AG09319 (cell line): Measurements from ENCODE around the gene WIPF2.
A peak's percentile ranks its signal among the peaks of the same experiment; 100 is the strongest.
"Not testable (repeated sequence)": the region's sequence is repeated elsewhere in the genome, so short reads cannot be mapped to it uniquely, and the experiment has no call there.

ENCODE experiments used
- DNase-seq: peaks from one replicate; pipeline ENCODE4 v3.0.0-alpha.2; 2010; ENCODE audit warnings: low read depth; ENCODE audit errors: extremely low read depth
- TF ChIP-seq, protein P1 (sequence below): IDR thresholded peaks from 2 replicates; pipeline ENCODE4 v1.5.1; 2011; ENCODE audit warnings: low read depth, mild to moderate bottlenecking, inconsistent platforms, low read length, moderate library complexity

WIPF2 gene

DNA sequence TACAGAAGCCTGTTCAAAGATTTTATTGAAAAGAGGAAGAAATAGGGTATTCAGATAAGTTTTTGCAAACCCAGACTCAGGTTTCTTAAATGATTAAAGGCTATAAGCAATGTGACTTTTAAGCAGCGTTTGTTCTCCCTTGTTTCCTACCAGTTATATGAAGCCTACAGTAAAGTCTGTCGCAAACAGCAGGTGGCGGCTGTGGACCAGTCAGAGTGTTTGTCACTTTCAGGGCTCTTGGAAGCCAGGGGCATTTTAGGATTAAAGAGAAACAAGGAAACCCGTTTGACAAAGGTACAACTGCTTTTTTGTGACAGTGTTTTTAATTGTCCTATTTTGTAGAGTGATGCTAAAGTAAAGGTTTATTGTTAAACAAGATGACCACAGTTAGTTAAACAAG lies 82.2 kb downstream of the WIPF2 start:
- TF ChIP-seq, protein P1, sequence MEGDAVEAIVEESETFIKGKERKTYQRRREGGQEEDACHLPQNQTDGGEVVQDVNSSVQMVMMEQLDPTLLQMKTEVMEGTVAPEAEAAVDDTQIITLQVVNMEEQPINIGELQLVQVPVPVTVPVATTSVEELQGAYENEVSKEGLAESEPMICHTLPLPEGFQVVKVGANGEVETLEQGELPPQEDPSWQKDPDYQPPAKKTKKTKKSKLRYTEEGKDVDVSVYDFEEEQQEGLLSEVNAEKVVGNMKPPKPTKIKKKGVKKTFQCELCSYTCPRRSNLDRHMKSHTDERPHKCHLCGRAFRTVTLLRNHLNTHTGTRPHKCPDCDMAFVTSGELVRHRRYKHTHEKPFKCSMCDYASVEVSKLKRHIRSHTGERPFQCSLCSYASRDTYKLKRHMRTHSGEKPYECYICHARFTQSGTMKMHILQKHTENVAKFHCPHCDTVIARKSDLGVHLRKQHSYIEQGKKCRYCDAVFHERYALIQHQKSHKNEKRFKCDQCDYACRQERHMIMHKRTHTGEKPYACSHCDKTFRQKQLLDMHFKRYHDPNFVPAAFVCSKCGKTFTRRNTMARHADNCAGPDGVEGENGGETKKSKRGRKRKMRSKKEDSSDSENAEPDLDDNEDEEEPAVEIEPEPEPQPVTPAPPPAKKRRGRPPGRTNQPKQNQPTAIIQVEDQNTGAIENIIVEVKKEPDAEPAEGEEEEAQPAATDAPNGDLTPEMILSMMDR, result no peak; the same call in 1 of the 2 replicates
- DNase-seq, result no peak

- DNase-seq, result peak; percentile 80
- TF ChIP-seq, protein P1, result peak; percentile 71
Observed at GRCh38 chr17:40303009-40303657, 84.0 kb downstream of the WIPF2 start.

DNA sequence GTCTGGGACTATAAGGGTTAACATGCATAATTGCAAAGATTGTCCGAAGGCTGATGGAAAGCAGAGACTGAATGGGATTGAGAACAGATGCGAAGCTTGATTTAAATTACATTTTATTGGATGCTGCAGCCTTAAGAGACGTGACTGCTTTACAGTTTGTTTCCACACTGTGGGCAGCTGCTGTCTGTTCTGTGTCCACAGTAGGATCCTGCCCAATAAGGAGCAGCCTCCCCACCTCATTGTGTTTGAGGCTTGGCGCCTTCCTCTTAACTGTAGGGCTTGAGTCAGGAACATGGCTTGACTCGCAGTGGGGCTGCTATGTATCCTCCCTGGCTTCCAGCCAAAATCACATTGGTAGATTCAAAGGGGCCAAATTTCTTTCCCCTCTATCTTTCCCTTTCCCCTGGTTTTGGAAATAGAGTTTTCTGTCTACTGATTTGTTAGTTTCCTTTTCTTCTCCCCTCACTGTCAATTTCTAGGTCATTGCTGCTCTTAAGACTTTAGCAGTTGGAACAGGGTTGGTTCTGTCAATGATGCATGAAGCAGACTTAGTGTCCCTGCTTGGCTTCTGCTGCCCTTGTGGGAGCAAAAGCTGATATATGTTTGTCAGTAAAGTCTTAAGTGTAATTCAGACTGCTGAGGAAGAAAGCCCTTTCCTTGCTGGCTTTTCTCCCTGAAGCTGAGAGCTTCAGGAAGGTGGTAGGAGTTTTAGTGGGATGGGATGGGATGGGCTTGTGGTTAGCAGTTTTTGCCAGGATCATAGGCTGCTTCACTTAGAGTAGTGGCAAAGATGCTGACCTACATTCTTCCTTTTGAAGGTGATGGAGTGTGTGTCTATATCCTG lies 84.8 kb downstream of the WIPF2 start:
- DNase-seq, result no peak
- TF ChIP-seq, protein P1, result no peak

- DNase-seq, result peak; percentile 72
Observed at GRCh38 chr17:40304552-40304863, 85.4 kb downstream of the WIPF2 start.

GRCh38 chr17:40304866-40305265 lies 85.8 kb downstream of the WIPF2 start:
- not testable (repeated sequence) for DNase-seq

DNA sequence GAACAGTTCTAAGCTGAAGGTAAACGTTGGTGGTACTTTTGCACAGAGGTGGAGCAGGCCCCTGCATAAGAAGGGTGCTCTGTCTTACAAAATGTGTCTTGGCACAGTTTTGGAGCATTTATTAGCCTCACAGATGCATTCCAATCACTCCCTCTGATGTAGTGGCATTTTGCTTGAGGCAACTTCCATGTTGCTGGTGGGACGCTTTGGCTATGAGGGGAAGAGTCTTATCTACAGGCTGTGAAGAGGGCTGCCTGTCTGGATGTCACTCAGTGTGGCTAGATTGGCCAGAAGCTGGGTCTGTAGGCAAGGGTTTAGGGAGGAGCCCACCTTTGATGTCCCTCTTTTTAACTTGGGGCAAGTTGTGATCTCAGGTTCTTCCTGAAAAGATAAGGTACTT lies 87.3 kb downstream of the WIPF2 start:
- TF ChIP-seq, protein P1, result no peak
- DNase-seq, result no peak

DNA sequence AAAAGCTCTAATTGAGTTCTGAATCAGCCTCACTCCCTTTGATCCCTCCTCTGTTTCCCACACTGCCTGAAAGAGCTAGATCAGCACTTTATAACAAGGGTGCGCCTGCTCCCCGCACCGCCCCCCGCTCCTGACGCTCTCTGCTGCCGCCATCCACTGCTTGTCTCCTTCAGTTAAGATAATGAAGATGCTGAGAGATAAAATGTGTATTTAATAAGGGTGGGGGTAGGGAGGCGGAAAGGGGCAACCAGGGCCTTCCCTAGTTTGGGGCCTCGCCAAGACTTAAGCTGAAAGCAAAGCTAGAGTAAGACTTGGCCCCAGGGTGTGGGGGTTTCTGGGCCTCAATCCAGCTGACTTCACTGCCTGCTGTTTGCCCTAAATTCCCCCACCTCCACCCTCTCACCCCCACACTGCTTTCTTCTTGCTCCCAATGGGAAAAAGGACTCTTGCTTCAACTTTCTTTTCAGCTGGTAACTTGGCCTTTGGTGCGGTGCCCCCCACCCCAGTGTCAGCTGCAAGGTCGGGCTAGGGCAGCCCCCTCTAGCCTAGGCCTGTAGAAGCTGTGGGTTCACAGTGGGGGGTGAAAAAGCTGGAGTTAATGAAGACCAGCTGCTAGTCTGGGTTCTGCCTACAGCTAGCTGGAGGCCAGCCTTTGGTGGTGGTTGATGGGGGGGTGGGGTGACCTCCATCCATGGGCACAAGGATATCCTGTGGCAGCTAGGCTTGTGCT lies 88.1 kb downstream of the WIPF2 start:
- DNase-seq, result peak; percentile 83
- TF ChIP-seq, protein P1, result no peak

DNA sequence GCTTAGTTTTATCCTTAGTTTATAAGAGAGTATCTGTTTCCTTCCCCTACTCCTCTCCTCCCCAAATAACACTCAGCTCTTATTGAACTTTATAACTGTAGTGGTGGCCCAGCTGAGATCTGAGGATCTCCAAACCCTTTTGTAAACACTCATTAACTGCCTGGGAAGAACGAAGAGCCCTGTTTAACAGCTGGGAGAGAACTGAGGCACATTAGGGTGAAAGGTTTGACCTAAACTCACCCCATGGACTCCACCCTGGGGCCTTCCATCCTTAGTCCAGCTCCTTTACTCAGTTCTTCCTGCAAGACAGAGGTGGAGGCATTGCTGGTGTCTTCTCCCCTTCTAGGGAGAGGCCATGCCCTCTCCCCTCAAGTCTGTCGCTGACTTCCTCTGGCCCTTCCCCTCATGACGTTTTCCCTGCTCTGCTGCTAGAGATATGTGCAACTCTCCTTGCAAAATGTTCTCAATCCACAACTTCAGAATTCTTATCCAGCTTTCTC lies 88.7 kb downstream of the WIPF2 start:
- no peak for DNase-seq
- TF ChIP-seq, protein P1, result no peak
